Activated CD8-positive, alpha-beta memory T cell treated with anti-CD3 and anti-CD28 coated beads for 4 hours (primary cell): ENCODE results near the gene BBS9.

Experiments
- DNase-seq, 2 donors: peaks; one replicate each; pipeline ENCODE4 v3.0.0-alpha.2; 2020; ENCODE audit warnings: low read depth in 2 of 2

The BBS9 gene

GRCh38 chr7:33357846-33358245 lies 228.5 kb downstream of the BBS9 start:
- DNase-seq = no peak

- DNase-seq = no peak
Observed at GRCh38 chr7:33369888-33370287, 240.5 kb downstream of the BBS9 start.

- no peak for DNase-seq
Observed at GRCh38 chr7:33373195-33373594, 243.8 kb downstream of the BBS9 start.

GRCh38 chr7:33379891-33380525 lies 250.6 kb downstream of the BBS9 start:
- no peak for DNase-seq

GRCh38 chr7:33388332-33388731 lies 259.0 kb downstream of the BBS9 start:
- no peak for DNase-seq

GRCh38 chr7:33392148-33392547 lies 262.8 kb downstream of the BBS9 start:
- DNase-seq = no peak

- no peak for DNase-seq
Observed at GRCh38 chr7:33393770-33394169, 264.4 kb downstream of the BBS9 start.

- no peak for DNase-seq
Observed at GRCh38 chr7:33395340-33395739, 266.0 kb downstream of the BBS9 start.

- DNase-seq = no peak
Observed at GRCh38 chr7:33399528-33400213, 270.3 kb downstream of the BBS9 start.

GRCh38 chr7:33400214-33400538 lies 270.8 kb downstream of the BBS9 start:
- no peak for DNase-seq

GRCh38 chr7:33410266-33410665 lies 280.9 kb downstream of the BBS9 start:
- no peak for DNase-seq

- no peak for DNase-seq
Observed at GRCh38 chr7:33411020-33411419, 281.7 kb downstream of the BBS9 start.

GRCh38 chr7:33412331-33412730 lies 283.0 kb downstream of the BBS9 start:
- DNase-seq = no peak

GRCh38 chr7:33418251-33418701 lies 288.9 kb downstream of the BBS9 start:
- DNase-seq = no peak

GRCh38 chr7:33420311-33420940 lies 291.1 kb downstream of the BBS9 start:
- DNase-seq = no peak

- DNase-seq = no peak
Observed at GRCh38 chr7:33421429-33421828, 292.1 kb downstream of the BBS9 start.

- no peak for DNase-seq
Observed at GRCh38 chr7:33422141-33422540, 292.8 kb downstream of the BBS9 start.

GRCh38 chr7:33422825-33423645 lies 293.7 kb downstream of the BBS9 start:
- DNase-seq = no peak

GRCh38 chr7:33423646-33424020 lies 294.3 kb downstream of the BBS9 start:
- no peak for DNase-seq

- no peak for DNase-seq
Observed at GRCh38 chr7:33425395-33425794, 296.0 kb downstream of the BBS9 start.

GRCh38 chr7:33425929-33426678 lies 296.7 kb downstream of the BBS9 start:
- DNase-seq = no peak

GRCh38 chr7:33428415-33428814 lies 299.1 kb downstream of the BBS9 start:
- no peak for DNase-seq
